Neural progenitor cell (in vitro differentiated cells): ENCODE measurements around the gene AMER2. TPM values are rescaled to one million over a fixed set of nuclear protein-coding genes. Genes with fewer than 3 reads are reported as not detected.

Experiments used
- DNase-seq: peaks from one replicate; pipeline ENCODE4 v3.0.0-alpha.2; 2016; ENCODE audit warnings: low spot score
- H2AFZ ChIP-seq: fragments of 200-600 bp; sonication (generic); replicated peaks from 2 replicates; pipeline ENCODE4 v1.6.1; 2016; ENCODE audit warnings: antibody characterized with exemption
- H3F3A ChIP-seq: fragments of 200-600 bp; sonication (generic); 2 replicates; pipeline ENCODE4 v1.6.1; 2016; ENCODE audit warnings: antibody characterized with exemption, low read depth
- H3K27ac ChIP-seq: fragments of 200-600 bp; sonication (generic); 2 replicates; pipeline ENCODE4 v1.5.1; 2016; ENCODE audit warnings: mild to moderate bottlenecking
- H3K27me3 ChIP-seq: fragments of 200-600 bp; sonication (generic); 2 replicates; pipeline ENCODE4 v1.6.1; 2016; ENCODE audit warnings: mild to moderate bottlenecking, moderate library complexity
- H3K36me3 ChIP-seq: fragments of 200-600 bp; sonication (generic); 2 replicates; pipeline ENCODE4 v1.5.1; 2016
- H3K4me1 ChIP-seq: fragments of 200-600 bp; sonication (generic); 2 replicates; pipeline ENCODE4 v1.6.1; 2016; ENCODE audit warnings: mixed run types
- H3K4me2 ChIP-seq: fragments of 200-600 bp; sonication (generic); 2 replicates; pipeline ENCODE4 v1.6.1; 2016
- H3K4me3 ChIP-seq: fragments of 200-600 bp; sonication (generic); 2 replicates; pipeline ENCODE4 v1.5.1; 2016
- H3K79me2 ChIP-seq: fragments of 200-600 bp; sonication (generic); 2 replicates; pipeline ENCODE4 v1.6.1; 2016; ENCODE audit warnings: low read depth
- H3K9ac ChIP-seq: fragments of 200-600 bp; sonication (generic); 2 replicates; pipeline ENCODE4 v1.6.1; 2016
- H3K9me3 ChIP-seq: fragments of 200-600 bp; sonication (generic); 2 replicates; pipeline ENCODE4 v1.5.1; 2016; ENCODE audit warnings: low read depth
- H4K20me1 ChIP-seq: fragments of 200-600 bp; sonication (generic); 2 replicates; pipeline ENCODE4 v1.6.1; 2016; ENCODE audit warnings: low read depth
- H3K27ac Mint-ChIP-seq: 3 replicates; pipeline ENCODE4 v1.8.0; 2021; ENCODE audit warnings: mixed read lengths
- H3K27me3 Mint-ChIP-seq: 2 replicates; pipeline ENCODE4 v1.8.0; 2022; ENCODE audit warnings: low read depth, mild to moderate bottlenecking, inconsistent platforms, moderate library complexity, mixed read lengths; ENCODE audit not compliant: insufficient read depth
- H3K36me3 Mint-ChIP-seq: 3 replicates; pipeline ENCODE4 v1.8.0; 2021; ENCODE audit warnings: mixed read lengths
- H3K4me1 Mint-ChIP-seq: 3 replicates; pipeline ENCODE4 v1.8.0; 2021; ENCODE audit warnings: mixed read lengths
- H3K4me3 Mint-ChIP-seq: 3 replicates; pipeline ENCODE4 v1.8.0; 2021; ENCODE audit warnings: mild to moderate bottlenecking, moderate library complexity, mixed read lengths
- H3K9me3 Mint-ChIP-seq: 3 replicates; pipeline ENCODE4 v1.8.0; 2020; ENCODE audit warnings: mixed read lengths
- CTCF ChIP-seq: fragments of 200-600 bp; sonication (generic); IDR thresholded peaks from 2 replicates; pipeline ENCODE4 v1.5.1; 2017; ENCODE audit warnings: antibody characterized with exemption, mild to moderate bottlenecking
- EZH2 ChIP-seq: fragments of 200-600 bp; sonication (generic); IDR thresholded peaks from 2 replicates; pipeline ENCODE4 v1.6.1; 2017; ENCODE audit warnings: antibody characterized with exemption, mild to moderate bottlenecking, moderate library complexity
- EZH2phosphoT487 ChIP-seq: fragments of 200-600 bp; sonication (generic); IDR thresholded peaks from 2 replicates; pipeline ENCODE4 v1.6.1; 2017; ENCODE audit warnings: antibody characterized with exemption
- total RNA-seq: library from RNA; depleted of rRNA; stranded (reverse); fragments of >200 nt; gene quantifications from 2 replicates; pipeline ENCODE4 v1.2.3, GENCODE V29; 2015; ENCODE audit warnings: low replicate concordance

AMER2 gene
- total RNA-seq, 1 donor from 2014 or later = not detected

DNA sequence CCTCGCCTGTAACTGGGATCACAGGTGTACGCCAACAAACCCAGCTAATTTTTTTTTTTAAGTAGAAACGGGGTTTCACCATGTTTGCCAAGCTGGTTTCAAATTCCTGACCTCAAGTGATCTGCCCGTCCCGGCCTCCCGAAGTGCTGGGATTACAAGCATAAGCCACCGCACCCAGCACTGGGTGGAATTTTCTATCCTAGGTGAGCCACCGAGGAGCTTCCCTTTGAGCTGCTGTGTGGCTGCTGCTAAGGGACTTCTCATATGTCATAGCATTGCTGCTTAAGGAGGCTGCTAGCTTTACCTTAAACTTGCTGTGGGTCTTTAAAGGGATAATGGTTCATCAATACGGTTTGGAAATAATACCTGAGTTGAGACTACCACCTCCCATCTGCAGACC is 2.9 kb upstream of the AMER2 start:
- peaks cover 45% of the 10 kb centered on the region for H3K4me1 Mint-ChIP-seq
- Histone ChIP-seq H3K4me2 (no peak overlapping the region), H3K4me1 (peaks cover 15% of the 10 kb centered on the region), H3K36me3 (no peaks in the 10 kb centered on the region), H3K9me3 (no peaks in the 10 kb centered on the region), H2AFZ (no peak overlapping the region), H3F3A (peaks cover 9% of the 10 kb centered on the region), H3K9ac (no peak overlapping the region), H3K79me2 (no peaks in the 10 kb centered on the region), H3K27ac (no peak overlapping the region), H3K4me3 (no peak overlapping the region), H3K27me3 (peaks cover 45% of the 10 kb centered on the region), H4K20me1 (peaks cover 14% of the 10 kb centered on the region)
- H3K36me3 Mint-ChIP-seq = peaks cover 10% of the 10 kb centered on the region
- DNase-seq = no peak
- H3K4me3 Mint-ChIP-seq = no peak overlapping the region
- H3K9me3 Mint-ChIP-seq = peaks cover 49% of the 10 kb centered on the region
- TF ChIP-seq EZH2 (no peak), CTCF (no peak), EZH2phosphoT487 (no peak)
- H3K27ac Mint-ChIP-seq = peak overlapping the region; percentile 91
- peaks cover 31% of the 10 kb centered on the region for H3K27me3 Mint-ChIP-seq

DNA sequence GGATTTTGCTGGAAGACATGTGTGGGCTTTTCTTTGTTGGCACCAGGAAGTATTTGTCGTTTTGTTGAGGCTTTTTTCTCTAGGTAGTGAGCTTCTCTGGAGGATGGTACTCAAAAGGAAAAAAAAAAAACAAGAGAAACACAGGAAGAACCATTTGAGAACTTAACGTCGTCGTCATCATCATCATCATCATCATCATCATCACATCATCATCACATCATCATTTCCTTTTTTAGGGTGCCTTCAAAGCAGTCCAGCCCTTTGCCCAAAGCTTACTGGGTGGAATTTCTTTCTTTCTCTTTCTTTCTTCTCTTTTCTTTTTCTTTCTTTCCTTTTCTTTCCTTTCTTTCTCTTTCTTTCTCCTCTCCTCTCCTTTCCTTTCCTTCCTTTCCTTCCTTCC is 2.2 kb upstream of the AMER2 start:
- no peak for TF ChIP-seq EZH2
- no peak for TF ChIP-seq EZH2phosphoT487
- TF ChIP-seq CTCF = no peak
- Histone ChIP-seq H3K27ac (no peak overlapping the region), H3F3A (peaks cover 9% of the 10 kb centered on the region), H4K20me1 (peaks cover 14% of the 10 kb centered on the region), H3K4me3 (no peak overlapping the region), H3K9ac (no peak overlapping the region), H2AFZ (no peak overlapping the region), H3K9me3 (no peaks in the 10 kb centered on the region), H3K4me1 (peaks cover 14% of the 10 kb centered on the region), H3K27me3 (peaks cover 52% of the 10 kb centered on the region), H3K36me3 (no peaks in the 10 kb centered on the region), H3K4me2 (no peak overlapping the region), H3K79me2 (no peaks in the 10 kb centered on the region)
- Mint-ChIP-seq H3K36me3 (peaks cover 16% of the 10 kb centered on the region), H3K4me1 (peaks cover 44% of the 10 kb centered on the region), H3K4me3 (no peak overlapping the region), H3K27me3 (peaks cover 33% of the 10 kb centered on the region), H3K9me3 (peaks cover 51% of the 10 kb centered on the region), H3K27ac (peak overlapping the region; percentile 1)
- no peak for DNase-seq

- Mint-ChIP-seq H3K4me1 (peaks cover 49% of the 10 kb centered on the region), H3K27me3 (peaks cover 33% of the 10 kb centered on the region), H3K4me3 (peak overlapping the region; percentile 87), H3K36me3 (peaks cover 26% of the 10 kb centered on the region), H3K9me3 (peaks cover 41% of the 10 kb centered on the region), H3K27ac (peak overlapping the region; percentile 50)
- DNase-seq = peak; percentile 33
- H3K79me2 ChIP-seq = no peaks in the 10 kb centered on the region
- H3K27me3 ChIP-seq = peaks cover 72% of the 10 kb centered on the region
- no peaks in the 10 kb centered on the region for H3K36me3 ChIP-seq
- H3K4me3 ChIP-seq = no peak overlapping the region
- H3K27ac ChIP-seq = no peak overlapping the region
- peak overlapping the region; percentile 89 for H3K4me2 ChIP-seq
- peaks cover 14% of the 10 kb centered on the region for H3K4me1 ChIP-seq
- TF ChIP-seq EZH2 (no peak), EZH2phosphoT487 (no peak), CTCF (no peak)
- H2AFZ ChIP-seq = no peak overlapping the region
- peaks cover 14% of the 10 kb centered on the region for H4K20me1 ChIP-seq
- no peak overlapping the region for H3K9ac ChIP-seq
- H3F3A ChIP-seq = peaks cover 9% of the 10 kb centered on the region
- no peaks in the 10 kb centered on the region for H3K9me3 ChIP-seq
These were observed 179 bp upstream of the AMER2 start for GRCh38 chr13:25172303-25172630.

GRCh38 chr13:25171170-25171516 is 945 bp downstream of the AMER2 start:
- no peak for DNase-seq
- TF ChIP-seq EZH2phosphoT487 (peak; percentile 72), CTCF (no peak), EZH2 (peak; percentile 90)
- Mint-ChIP-seq H3K4me1 (peaks cover 51% of the 10 kb centered on the region), H3K9me3 (peaks cover 32% of the 10 kb centered on the region), H3K27ac (peak overlapping the region; percentile 50), H3K4me3 (peak overlapping the region; percentile 87), H3K27me3 (peaks cover 29% of the 10 kb centered on the region), H3K36me3 (peaks cover 25% of the 10 kb centered on the region)
- no peaks in the 10 kb centered on the region for H3K36me3 ChIP-seq
- H4K20me1 ChIP-seq = peaks cover 14% of the 10 kb centered on the region
- peak overlapping the region; percentile 89 for H3K4me2 ChIP-seq
- H3K79me2 ChIP-seq = no peaks in the 10 kb centered on the region
- H3F3A ChIP-seq = peaks cover 9% of the 10 kb centered on the region
- H3K27ac ChIP-seq = no peak overlapping the region
- peak overlapping the region; percentile 88 for H2AFZ ChIP-seq
- no peaks in the 10 kb centered on the region for H3K9me3 ChIP-seq
- peak overlapping the region; percentile 67 for H3K4me3 ChIP-seq
- peaks cover 14% of the 10 kb centered on the region for H3K4me1 ChIP-seq
- H3K27me3 ChIP-seq = peaks cover 81% of the 10 kb centered on the region
- H3K9ac ChIP-seq = no peak overlapping the region
